Astrocyte (in vitro differentiated cells and primary cell): ENCODE measurements around the gene TGFB1I1.

Experiments
- EZH2 ChIP-seq: IDR thresholded peaks from 2 replicates; pipeline ENCODE4 v1.6.1; 2012; ENCODE audit warnings: mild to moderate bottlenecking, low read length, inconsistent platforms; ENCODE audit not compliant: insufficient read depth
- TF ChIP-seq, protein P1 (sequence below): IDR thresholded peaks from 2 replicates; pipeline ENCODE4 v1.5.1; 2011; ENCODE audit warnings: low read depth, mild to moderate bottlenecking, inconsistent platforms, low read length, moderate library complexity; ENCODE audit not compliant: insufficient read depth

DNA sequence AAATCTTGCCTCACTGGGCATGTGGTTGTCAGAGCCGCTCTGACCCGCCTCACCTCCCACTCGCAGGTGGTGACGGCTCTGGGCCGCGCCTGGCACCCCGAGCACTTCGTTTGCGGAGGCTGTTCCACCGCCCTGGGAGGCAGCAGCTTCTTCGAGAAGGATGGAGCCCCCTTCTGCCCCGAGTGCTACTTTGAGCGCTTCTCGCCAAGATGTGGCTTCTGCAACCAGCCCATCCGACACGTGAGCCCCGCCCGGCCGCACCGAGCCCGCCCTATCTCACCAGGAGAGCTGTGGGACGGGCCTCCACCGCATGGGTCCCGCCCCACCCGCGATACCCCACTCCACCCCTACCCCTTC, 4.0 kb downstream of the TGFB1I1 start:
- TF ChIP-seq, protein P1, sequence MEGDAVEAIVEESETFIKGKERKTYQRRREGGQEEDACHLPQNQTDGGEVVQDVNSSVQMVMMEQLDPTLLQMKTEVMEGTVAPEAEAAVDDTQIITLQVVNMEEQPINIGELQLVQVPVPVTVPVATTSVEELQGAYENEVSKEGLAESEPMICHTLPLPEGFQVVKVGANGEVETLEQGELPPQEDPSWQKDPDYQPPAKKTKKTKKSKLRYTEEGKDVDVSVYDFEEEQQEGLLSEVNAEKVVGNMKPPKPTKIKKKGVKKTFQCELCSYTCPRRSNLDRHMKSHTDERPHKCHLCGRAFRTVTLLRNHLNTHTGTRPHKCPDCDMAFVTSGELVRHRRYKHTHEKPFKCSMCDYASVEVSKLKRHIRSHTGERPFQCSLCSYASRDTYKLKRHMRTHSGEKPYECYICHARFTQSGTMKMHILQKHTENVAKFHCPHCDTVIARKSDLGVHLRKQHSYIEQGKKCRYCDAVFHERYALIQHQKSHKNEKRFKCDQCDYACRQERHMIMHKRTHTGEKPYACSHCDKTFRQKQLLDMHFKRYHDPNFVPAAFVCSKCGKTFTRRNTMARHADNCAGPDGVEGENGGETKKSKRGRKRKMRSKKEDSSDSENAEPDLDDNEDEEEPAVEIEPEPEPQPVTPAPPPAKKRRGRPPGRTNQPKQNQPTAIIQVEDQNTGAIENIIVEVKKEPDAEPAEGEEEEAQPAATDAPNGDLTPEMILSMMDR: no peak
- TF ChIP-seq EZH2: no peak
